Fibroblast of peridontal ligament (primary cell): ENCODE data around the gene ACAN.

Source experiments
- DNase-seq: peaks from one replicate; pipeline ENCODE4 v3.0.0-alpha.2; 2010; ENCODE audit errors: extremely low read depth

Gene ACAN

GRCh38 chr15:88842156-88842555, 38.9 kb downstream of the ACAN start:
- DNase-seq = no peak

GRCh38 chr15:88843334-88843733, 40.1 kb downstream of the ACAN start:
- DNase-seq = no peak

- DNase-seq = no peak
Measured at GRCh38 chr15:88844749-88845386, 41.6 kb downstream of the ACAN start.

- no peak for DNase-seq
Measured at GRCh38 chr15:88845616-88846015, 42.4 kb downstream of the ACAN start.

GRCh38 chr15:88847144-88847543, 43.9 kb downstream of the ACAN start:
- DNase-seq = no peak

GRCh38 chr15:88848203-88848602, 45.0 kb downstream of the ACAN start:
- DNase-seq = no peak

GRCh38 chr15:88849376-88850072, 46.3 kb downstream of the ACAN start:
- DNase-seq = no peak

GRCh38 chr15:88852476-88852875, 49.2 kb downstream of the ACAN start:
- DNase-seq = no peak

- no peak for DNase-seq
Measured at GRCh38 chr15:88858934-88859333, 55.7 kb downstream of the ACAN start.

- no peak for DNase-seq
Measured at GRCh38 chr15:88859550-88859949, 56.3 kb downstream of the ACAN start.

- no peak for DNase-seq
Measured at GRCh38 chr15:88860212-88860611, 57.0 kb downstream of the ACAN start.

- no peak for DNase-seq
Measured at GRCh38 chr15:88863412-88863811, 60.2 kb downstream of the ACAN start.

- no peak for DNase-seq
Measured at GRCh38 chr15:88864861-88865497, 61.7 kb downstream of the ACAN start.

- DNase-seq = no peak
Measured at GRCh38 chr15:88865498-88866099, 62.4 kb downstream of the ACAN start.

GRCh38 chr15:88866295-88866881, 63.2 kb downstream of the ACAN start:
- DNase-seq = no peak

- DNase-seq = no peak
Measured at GRCh38 chr15:88871313-88871712, 68.1 kb downstream of the ACAN start.

GRCh38 chr15:88872106-88872505, 68.9 kb downstream of the ACAN start:
- no peak for DNase-seq

- DNase-seq = no peak
Measured at GRCh38 chr15:88872706-88873105, 69.5 kb downstream of the ACAN start.

- no peak for DNase-seq
Measured at GRCh38 chr15:88873786-88874185, 70.5 kb downstream of the ACAN start.

- no peak for DNase-seq
Measured at GRCh38 chr15:88874275-88874674, 71.0 kb downstream of the ACAN start.

- DNase-seq = peak; percentile 27
Measured at GRCh38 chr15:88874684-88875083, 71.4 kb downstream of the ACAN start.

GRCh38 chr15:88876573-88876972, 73.3 kb downstream of the ACAN start:
- DNase-seq = no peak
